MV-4-11 (cell line): Measurements from ENCODE around the gene HIBADH.
A peak's percentile ranks its signal among the peaks of the same experiment; 100 is the strongest.

Experiments used
- DNase-seq: peaks from one replicate; lab custom pipeline; 2025; lab: John Stamatoyannopoulos, UW

The HIBADH gene

GRCh38 chr7:27662490-27663205, at the start of gene HIBADH:
TSS of gene HIBADH (minus strand) at chr7:27662883. CDS start at chr7:27662788, 95 bp downstream.
- DNase-seq = peak; percentile 100

- no peak for DNase-seq
Observed at GRCh38 chr7:27712217-27712616, 49.5 kb upstream of the HIBADH start.

- DNase-seq = no peak
Observed at GRCh38 chr7:27709137-27710075, 46.7 kb upstream of the HIBADH start.

- DNase-seq = no peak
Observed at GRCh38 chr7:27708485-27708884, 45.8 kb upstream of the HIBADH start.

GRCh38 chr7:27705200-27705594, 42.5 kb upstream of the HIBADH start:
- no peak for DNase-seq

- DNase-seq = no peak
Observed at GRCh38 chr7:27704422-27705199, 41.9 kb upstream of the HIBADH start.

GRCh38 chr7:27703181-27703580, 40.5 kb upstream of the HIBADH start:
- no peak for DNase-seq

GRCh38 chr7:27700501-27700900, 37.8 kb upstream of the HIBADH start:
- DNase-seq = no peak

- no peak for DNase-seq
Observed at GRCh38 chr7:27699751-27700150, 37.1 kb upstream of the HIBADH start.

- peak; percentile 89 for DNase-seq
Observed at GRCh38 chr7:27697861-27698430, 35.3 kb upstream of the HIBADH start.

GRCh38 chr7:27695096-27695495, 32.4 kb upstream of the HIBADH start:
- no peak for DNase-seq

GRCh38 chr7:27693794-27694193, 31.1 kb upstream of the HIBADH start:
- DNase-seq = peak; percentile 77

- DNase-seq = no peak
Observed at GRCh38 chr7:27690649-27691048, 28.0 kb upstream of the HIBADH start.

- DNase-seq = peak; percentile 23
Observed at GRCh38 chr7:27689591-27690164, 27.0 kb upstream of the HIBADH start.

- no peak for DNase-seq
Observed at GRCh38 chr7:27689150-27689549, 26.5 kb upstream of the HIBADH start.

GRCh38 chr7:27688646-27689045, 26.0 kb upstream of the HIBADH start:
- no peak for DNase-seq

- DNase-seq = no peak
Observed at GRCh38 chr7:27688056-27688455, 25.4 kb upstream of the HIBADH start.

GRCh38 chr7:27686315-27686714, 23.6 kb upstream of the HIBADH start:
- no peak for DNase-seq

GRCh38 chr7:27685893-27686292, 23.2 kb upstream of the HIBADH start:
- no peak for DNase-seq

- no peak for DNase-seq
Observed at GRCh38 chr7:27685209-27685608, 22.5 kb upstream of the HIBADH start.

GRCh38 chr7:27684491-27684890, 21.8 kb upstream of the HIBADH start:
- peak; percentile 13 for DNase-seq

GRCh38 chr7:27680610-27681009, 17.9 kb upstream of the HIBADH start:
- no peak for DNase-seq
